PFSK-1 (cell line): ENCODE data around the gene PDLIM1.

Source experiments
- POLR2AphosphoS5 ChIP-seq: IDR thresholded peaks from 2 replicates; pipeline ENCODE4 v1.6.1; 2012; ENCODE audit warnings: low read depth, mild to moderate bottlenecking, control low read depth, low read length, moderate library complexity
- SIN3A ChIP-seq: IDR thresholded peaks from 2 replicates; pipeline ENCODE4 v1.6.1; 2012; ENCODE audit warnings: mild to moderate bottlenecking, low read length, moderate library complexity, borderline replicate concordance; ENCODE audit not compliant: insufficient read depth

DNA sequence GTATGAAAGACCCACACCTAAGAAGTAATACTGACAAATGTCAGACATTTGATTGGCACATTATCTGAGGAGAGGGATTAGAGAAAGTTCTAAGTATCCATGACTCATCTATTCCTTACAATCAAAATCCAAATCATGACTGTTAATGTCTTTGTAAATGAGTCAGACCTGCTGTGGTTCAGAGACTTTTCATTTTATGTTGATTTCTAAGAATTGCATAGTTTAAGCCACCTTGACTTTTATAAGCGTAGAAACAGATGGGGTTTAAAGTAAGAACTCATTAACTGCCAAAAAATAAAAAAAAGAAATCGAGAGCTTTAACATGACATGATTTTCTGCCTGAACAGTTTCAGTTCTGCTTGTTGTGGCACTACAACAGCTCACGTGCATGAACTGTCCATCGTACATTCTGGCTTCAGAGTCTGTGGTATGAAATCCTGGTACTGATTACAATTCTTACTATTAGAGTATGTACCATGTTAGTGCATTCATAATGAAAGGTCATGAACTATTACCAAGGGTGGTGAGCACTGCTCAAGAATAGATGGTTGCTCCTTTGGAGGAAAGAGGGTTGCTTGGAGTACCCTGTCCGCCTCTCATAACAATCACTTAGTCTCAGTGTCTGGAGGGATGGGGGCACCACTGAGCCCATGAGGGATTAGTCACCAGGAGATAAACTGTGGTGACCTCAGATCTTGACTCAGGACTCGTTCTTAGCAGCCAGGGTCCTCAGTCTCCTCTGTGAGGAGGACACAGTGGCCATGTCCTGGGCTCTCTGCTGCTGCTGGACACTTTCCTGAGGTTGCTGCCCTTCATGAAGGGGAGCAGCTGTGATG lies 54.5 kb downstream of the PDLIM1 start:
- TF ChIP-seq POLR2AphosphoS5, result no peak
- TF ChIP-seq SIN3A, result no peak
